Skeletal muscle cell (primary cell): Measurements from ENCODE around the gene POLR1D.
"Not testable (repeated sequence)": the region's sequence is repeated elsewhere in the genome, so short reads cannot be mapped to it uniquely, and the experiment has no call there.

Experiments used
- DNase-seq: peaks from one replicate; pipeline ENCODE4 v3.0.0-alpha.2; 2010; ENCODE audit warnings: low read depth
- H3K4me3 ChIP-seq: 2 replicates; pipeline ENCODE4 v1.5.1; 2011; ENCODE audit warnings: low read depth, mild to moderate bottlenecking, control low read depth, low read length, moderate library complexity

The POLR1D gene

DNA sequence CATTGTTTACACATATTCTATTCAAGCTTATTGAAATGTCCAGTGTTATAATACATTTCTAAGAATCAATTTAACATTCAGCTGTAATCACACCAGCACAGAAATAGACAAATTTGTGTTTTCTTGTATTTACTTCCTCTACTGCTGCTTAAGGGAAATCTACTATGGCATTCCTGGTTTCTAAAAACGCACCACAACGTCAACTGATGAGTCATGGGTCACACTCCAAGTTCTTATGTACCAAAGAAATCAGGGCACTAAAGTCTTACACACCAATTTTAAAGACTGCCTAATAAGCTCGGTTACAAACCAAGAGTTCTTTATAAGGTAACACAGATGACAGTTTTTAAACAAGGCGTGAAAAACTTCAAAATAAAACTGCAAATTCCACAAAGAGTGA, 14.6 kb upstream of the POLR1D start:
- peak; percentile 53 for DNase-seq
- H3K4me3 ChIP-seq: no peak overlapping the region

DNA sequence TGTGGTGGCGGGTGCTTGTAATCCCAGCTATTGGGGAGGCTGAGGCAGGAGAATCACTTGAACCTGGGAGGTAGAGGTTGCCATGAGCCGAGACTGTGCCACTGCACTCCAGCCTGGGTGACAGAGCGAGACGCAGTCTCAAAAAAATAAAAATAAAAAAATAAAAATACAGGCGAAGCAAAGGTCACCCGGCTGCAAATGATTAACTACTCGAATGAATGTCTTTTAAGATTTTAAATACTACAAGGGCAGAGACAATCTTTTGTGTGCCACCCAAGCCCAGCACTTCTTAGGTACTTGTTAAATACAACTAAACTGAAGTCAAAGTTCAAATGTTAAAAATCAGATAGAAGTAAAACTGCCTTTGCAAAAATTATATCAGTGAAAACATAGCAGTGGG, 8.1 kb upstream of the POLR1D start:
- H3K4me3 ChIP-seq: no peak overlapping the region
- no peak for DNase-seq

DNA sequence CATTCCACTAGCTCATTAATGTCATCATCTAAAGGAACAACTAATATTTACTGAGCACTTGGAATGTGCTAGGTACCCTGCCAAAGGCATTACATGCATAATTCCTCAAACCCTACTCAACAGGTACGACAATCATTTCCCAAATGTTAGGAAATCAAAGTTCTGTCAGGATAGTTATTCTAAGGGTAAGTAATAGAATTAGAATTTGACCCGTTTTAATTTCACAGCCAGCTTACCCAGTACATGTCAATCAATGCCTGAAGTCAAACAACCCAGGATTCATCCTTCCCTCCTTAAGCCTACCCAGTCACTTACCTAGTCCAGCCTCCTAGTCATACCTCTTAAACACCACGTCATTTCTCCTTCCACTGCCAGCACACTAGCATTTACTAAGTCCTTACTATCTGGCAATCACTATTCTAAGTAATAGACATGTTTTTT, 3.8 kb upstream of the POLR1D start:
- no peak for DNase-seq
- no peak overlapping the region for H3K4me3 ChIP-seq

DNA sequence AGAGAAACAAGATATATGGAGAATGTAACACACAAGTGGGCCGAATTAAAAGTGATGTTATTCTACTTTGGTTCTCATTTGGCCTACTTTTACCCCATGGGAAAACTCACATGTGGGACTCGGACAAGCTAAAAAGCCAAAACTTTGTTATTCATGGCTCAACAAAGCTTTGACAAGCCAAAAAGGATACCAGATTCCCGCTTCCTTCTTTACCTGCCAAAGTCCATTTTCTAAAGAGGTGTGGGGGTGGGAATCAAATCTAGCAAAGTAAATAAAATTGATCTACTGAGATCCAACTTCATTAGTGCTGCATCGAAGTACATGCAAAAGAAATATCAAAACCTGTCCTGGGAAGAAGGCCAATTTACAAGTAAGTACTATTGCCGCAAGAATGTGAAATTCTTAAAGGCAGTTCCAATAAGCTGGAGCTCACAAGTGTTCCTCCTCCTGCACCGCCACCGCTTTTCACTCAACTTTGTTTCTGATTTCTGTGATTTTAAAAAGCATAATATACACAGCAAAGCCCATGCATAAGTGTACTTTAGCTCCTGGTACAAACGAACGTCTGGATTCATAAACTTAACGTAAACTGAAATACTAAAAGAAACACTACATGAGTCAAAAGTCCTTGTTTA, 2.5 kb upstream of the POLR1D start:
- DNase-seq: no peak
- H3K4me3 ChIP-seq: peak overlapping the region; percentile 84

DNA sequence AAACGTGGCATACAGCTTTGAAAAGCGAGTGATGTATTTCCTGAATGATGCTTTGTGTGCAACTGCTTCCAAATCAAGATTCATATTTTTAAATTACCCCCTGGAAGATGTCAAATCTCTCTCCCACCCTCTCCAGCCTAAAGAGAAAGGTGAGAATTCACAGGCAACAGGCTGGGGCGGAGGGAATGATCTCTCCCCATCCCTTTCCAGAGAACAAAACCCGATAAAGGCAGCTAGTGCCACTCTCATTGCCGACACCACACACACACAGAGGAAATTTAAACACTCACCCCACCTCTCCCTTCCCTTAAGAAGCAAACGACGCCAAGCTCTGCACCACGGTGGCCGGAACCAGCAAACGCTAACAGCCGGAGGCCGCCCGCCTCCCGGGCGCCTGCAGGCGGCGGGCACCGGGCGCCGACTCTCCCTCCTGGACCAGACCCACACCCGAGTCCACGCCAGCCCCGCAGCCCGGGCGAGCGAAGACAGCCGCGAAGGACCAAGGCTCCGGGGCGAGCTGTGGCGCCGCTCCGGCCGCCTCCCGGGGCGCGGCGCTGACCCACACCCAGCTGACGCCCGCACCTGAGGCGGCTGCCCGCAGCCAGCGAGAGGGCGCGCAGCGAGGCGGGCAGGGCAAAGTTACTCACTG, 1.8 kb upstream of the POLR1D start:
- no peak for DNase-seq

DNA sequence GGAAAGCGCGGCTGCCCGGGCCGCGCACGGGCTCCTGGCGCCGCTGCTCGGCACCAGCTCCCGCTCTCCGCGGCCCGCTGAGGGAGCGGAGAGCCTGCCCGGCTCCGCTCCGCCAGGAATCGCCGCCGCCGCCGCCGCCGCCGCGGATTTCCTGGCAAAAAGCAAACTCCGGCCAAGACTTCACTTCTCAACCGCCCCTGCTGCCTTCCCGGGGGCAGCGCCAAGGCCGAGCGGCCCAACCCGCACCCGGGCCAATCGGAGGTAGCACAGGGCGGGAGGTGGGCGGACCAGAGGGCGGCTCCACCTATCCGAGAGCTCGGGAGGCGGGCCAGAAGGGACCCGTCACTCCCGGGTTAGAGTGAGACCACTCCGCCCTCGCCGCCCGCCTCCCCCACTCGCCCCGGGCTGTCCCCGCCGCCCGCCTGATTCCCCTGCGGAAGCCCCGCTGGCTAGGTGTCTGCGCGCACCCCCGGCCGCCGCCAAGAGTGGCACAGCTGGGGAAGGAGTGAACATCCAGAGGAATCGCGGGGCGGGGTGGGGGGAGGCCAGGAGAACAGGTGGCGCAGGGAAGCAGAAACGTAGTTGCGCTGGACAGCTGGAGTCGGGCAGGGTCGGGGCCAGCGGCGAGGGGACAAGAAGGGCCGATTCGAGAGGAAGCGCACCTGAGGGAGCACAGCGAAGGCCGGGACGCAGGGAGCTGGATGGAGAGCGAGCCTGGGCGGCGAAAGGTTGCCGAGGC, 1.1 kb upstream of the POLR1D start, which contains the start of gene LNX2:
LNX2 (minus strand) TSS at position 153 of the 739 bp plus-strand sequence. CDS start 38,826 bp downstream, outside the sequence.
- peak within 1 kb of the TSS; percentile 84 for H3K4me3 ChIP-seq
- peak; percentile 90 for DNase-seq

More for the DNA sequence above, 1.8 kb upstream of the POLR1D start:
- H3K4me3 ChIP-seq: peak overlapping the region; percentile 84

DNA sequence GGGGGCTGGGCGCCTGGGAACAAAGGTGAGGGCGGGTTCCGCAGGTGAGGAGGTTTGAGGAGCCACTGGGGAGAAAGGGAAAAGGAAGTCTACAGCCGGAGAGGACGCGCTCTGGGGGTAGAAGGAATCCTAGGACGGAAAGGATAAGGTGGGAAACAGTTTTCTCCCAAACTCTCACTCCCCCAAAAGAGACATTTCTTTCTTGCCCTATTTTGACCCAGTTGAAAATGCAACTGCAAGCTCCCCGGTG, 651 bp upstream of the POLR1D start:
- peak overlapping the region; percentile 84 for H3K4me3 ChIP-seq
- DNase-seq: no peak

DNA sequence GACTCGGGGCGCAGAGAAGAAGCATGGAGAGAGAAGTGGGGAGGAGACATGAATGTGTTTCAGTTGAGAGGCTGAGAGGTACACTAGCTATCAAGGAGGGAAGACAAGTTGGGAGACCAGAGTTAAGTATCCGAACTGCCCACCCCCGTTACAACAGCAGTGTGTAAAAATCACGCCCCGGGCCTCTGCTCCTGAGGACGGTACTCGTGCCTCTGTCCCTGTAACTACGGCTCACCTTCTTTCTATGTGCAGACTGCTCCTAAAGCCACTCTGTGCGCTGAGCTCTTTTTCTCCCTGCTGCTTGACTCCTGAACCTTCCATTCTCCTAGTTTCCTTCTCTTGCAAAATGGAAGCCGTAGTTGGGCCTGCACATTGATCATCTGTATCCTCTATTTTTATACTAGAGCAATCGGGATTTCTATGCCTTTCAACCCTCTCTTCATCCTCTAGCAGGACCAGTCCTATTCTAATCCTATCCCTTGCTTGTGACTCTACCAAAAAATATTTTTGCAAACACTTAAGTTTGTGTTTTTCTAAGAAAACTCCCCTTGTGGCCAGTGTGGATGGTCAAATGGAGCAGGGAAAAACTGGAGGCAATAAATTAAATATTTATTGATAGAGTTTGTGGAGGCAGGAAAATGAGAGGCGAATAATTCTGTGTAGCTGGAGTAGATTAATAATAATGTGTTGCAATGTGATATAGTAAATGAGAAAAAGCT, 569 bp downstream of the POLR1D start:
- DNase-seq: no peak
- H3K4me3 ChIP-seq: peak overlapping the region; percentile 84

DNA sequence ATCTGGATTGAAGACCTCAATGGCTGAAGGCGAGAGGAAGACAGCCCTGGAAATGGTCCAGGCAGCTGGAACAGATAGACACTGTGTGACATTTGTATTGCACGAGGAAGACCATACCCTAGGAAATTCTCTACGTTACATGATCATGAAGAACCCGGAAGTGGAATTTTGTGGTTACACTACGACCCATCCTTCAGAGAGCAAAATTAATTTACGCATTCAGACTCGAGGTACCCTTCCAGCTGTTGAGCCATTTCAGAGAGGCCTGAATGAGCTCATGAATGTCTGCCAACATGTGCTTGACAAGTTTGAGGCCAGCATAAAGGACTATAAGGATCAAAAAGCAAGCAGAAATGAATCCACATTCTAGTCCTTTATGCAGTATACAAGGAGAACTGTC, 1.2 kb downstream of the POLR1D start:
- no peak for DNase-seq
- no peak overlapping the region for H3K4me3 ChIP-seq

DNA sequence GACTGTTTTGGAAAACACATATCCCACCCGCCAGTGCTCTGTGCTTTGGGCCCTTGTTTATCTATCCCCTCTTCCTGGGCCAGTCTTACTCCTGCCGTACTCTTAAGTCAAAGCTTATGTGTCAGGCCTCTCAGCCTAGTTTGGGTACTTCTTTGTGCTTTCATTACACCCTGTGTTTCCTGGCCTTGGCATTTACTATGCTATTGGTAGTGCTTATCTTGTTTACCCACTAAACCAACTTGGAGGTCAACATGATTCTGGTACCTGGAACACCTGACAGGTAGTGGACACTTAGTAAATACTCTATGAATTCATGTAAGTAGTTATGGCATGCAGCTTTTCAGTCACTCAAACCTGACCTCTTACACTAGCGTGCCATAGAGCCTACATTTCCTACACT, 2.4 kb downstream of the POLR1D start:
- H3K4me3 ChIP-seq: no peak overlapping the region

DNA sequence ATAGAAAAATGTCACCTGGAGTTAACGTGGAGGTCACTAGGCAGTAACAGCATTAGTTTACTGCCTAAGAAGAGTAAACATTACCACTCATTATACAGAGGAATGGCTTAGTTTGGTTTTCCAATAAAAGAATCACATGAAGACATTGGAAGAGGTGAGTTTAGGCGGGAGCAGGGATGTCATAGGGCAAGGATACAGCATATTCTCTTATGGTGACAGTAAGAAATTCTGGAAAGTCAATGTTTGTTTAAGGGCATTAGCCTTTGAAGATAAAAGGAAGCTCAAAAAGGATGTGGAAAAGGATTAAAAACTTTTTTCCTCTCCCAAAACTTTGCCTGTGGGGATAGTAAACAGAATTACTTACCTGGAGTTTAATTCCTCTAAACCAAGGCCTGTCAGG, 4.1 kb downstream of the POLR1D start:
- no peak for DNase-seq
- H3K4me3 ChIP-seq: no peak overlapping the region

More for the DNA sequence above, 2.4 kb downstream of the POLR1D start:
- no peak for DNase-seq

DNA sequence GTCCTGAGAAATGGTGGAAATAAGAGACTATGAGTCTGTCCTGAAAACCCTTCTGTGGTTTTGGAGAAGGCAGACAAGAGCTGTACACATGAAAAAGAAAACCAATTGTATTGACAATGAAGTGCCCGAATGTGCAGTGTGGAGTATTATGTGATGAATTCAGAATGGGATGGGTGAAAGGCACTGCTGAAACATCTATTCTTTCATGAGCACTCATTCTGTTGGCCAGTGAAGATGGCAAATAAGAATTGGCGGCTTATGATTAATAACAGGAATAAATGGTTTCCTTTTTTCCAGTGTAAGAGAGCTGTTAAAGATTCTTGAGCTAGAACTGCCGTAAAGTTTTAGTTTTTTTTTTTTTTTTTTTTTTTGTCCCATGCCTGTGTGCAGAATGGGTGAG, 5.7 kb downstream of the POLR1D start:
- no peak overlapping the region for H3K4me3 ChIP-seq
- no peak for DNase-seq

DNA sequence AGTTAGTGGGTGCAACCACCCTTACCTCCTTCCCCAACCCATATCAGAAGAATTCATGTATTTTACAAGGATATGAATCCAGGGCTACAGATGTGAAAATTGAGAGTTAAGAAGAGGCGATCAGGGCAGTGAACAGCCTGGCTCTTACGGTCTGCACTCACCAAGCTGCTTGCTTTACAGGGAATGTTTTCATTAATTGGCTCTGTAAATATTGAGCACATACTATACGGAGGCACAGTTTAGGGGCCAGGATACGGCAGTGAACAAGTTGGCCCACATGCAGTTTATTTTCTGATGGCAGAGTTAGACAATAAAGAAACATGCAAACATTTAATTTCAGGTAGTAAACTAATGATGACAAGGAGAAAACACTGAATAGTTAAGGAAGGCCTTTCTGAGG, 6.4 kb downstream of the POLR1D start:
- no peak for DNase-seq
- no peak overlapping the region for H3K4me3 ChIP-seq

DNA sequence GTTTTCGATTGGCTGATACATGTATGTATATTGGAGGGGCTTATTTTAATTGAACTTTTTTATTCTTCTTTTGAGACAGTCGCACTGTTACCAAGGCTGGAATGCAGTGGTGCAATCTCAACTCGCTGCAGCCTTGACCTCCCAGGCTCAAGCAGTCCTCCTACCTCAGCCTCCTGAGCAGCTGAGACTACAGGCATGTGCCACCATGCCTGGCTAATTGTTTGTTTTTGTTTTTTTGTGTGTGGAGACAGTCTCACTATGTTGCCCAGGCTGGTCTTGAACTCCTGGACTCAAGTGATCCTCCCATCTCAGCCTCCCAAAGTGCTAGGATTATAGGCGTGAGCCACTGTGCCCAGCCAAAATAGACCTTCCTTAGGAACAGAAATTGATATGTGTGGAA, 7.1 kb downstream of the POLR1D start:
- not testable (repeated sequence) for H3K4me3 ChIP-seq, DNase-seq

DNA sequence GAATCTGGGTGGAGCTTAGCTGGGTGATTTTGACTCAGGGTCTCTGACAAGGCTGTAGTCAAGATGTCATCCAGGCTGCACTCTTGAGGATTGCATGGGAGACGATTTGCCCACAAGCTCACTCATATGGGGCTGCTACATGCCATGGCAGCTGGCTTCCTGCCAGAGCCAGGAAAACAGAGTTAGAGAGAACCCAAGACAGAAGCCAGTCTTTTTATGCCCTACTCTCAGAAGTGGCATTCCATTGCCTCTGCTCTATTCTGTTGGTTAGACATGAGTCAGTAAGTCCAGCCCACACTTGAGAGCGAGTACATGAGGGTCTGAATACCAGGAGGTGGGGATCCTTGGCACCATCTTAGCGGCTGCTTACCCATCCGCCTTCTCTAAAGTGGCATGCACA, 9.5 kb downstream of the POLR1D start:
- no peak for DNase-seq

DNA sequence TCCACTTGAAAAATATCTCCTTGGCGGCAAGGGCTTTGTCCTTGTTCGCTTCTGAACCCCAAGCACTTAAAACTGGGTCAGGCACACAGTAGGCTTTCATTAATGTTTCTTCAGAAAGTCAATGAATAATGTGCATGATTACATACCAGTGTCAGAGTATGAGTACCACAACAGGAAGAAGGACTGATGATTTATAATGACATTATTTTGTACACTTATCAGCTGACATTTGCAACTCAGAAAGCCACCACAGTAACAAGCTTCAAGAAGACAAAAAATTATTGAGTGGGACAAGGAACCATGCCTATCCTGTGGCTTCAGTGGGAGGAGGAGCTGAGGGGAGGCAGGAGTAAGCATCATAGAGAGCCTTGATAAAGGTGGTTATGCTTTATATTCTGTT, 10.0 kb downstream of the POLR1D start:
- no peak for DNase-seq
- H3K4me3 ChIP-seq: no peak overlapping the region

More for the DNA sequence above, 9.5 kb downstream of the POLR1D start:
- H3K4me3 ChIP-seq: no peak overlapping the region

DNA sequence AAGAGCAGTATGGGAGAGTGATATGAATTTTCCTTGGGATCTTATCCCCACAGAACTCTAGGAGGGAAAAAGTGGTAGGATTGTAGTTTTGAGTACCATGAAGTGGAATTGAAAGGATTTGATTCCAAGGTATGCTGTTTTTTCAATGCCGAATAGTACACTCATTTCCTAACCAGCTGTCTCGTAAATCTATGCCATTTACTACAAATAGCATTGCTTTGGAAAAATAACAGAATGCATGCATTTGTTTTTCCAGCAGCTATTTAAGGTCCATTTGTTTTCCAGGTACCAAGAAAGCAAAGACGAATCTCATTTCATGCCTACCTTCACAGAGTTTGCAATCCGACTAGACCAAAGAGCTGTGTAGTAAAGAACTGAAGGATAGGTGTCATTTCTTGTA, 10.5 kb downstream of the POLR1D start:
- H3K4me3 ChIP-seq: no peak overlapping the region
- DNase-seq: no peak

DNA sequence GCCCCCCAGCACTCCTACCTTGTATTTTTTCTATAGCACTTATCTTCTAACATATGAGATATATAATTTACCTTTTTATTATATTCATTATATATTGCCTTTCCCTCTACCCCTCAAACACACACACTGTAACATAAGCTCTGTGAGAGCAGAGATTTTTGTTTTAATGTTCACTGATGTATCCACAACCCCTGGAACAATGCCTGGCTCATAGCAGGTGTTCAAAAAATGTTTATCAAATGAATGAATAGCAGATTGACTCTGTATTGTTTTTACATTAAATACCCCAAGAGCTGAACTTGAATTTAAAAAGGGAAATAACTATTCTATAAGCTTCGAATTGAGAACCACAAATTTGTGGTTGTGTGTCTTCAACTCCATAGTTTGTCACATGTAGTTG, 11.0 kb downstream of the POLR1D start:
- no peak overlapping the region for H3K4me3 ChIP-seq
- DNase-seq: no peak

DNA sequence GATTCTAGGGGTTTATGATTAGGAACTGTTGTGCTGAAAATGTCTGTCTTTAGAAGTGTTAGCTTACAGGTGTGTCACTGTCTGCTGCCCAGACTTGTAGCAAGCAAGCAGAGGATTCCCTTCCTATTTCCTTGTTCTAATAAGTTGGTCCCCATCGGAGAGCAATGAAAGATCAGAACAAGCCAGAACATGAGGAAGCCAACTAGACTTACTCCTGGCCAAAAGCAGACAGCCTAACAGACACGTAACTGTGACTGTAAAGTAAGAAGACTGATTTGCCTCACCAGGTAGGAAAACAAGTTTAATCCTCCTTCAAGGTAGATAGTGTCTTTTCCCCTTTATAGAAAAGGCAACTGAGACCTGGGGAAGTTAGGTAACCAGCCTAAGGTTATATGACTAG, 12.5 kb downstream of the POLR1D start:
- no peak overlapping the region for H3K4me3 ChIP-seq
- DNase-seq: no peak

DNA sequence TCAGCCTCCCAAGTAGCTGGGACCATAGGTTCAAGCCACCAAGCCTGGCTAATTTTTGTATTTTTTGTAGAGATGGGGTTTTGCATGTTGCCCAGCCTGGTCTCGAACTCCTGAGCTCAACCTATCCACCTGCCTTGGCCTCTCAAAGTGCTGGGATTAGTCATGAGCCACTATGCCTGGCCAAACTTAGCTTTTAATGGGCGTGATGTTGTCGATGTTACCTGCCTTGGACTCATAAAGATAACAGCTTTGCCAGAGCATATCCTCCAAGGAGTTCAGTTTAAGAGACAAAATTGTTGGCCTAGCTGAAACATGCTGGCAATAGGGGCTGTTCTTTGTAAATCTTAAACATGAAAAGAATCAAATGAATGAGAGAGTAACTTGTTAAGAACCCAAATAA, 13.1 kb downstream of the POLR1D start:
- H3K4me3 ChIP-seq: no peak overlapping the region
- no peak for DNase-seq
